ENCODE results near the gene CAB39L.

The CAB39L gene

DNA sequence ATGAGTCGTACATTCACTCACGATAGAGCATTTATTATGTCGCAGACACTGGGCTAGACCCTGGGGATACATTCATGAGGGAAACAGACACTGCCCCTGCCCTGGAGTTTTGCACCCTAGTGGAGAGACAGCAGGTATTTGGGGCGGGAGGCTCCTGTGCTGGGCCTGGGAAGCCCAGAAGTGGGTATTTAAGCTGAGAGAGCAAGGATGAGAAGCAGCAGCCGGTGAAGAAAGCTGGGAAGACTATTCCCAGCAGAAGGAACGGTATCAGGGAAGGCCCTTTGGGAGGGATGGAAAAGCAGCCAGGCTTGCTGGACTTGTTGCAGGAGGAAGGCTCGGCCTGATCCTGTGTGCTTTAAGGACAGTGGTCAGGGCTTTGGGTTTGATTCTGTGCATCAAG lies 141.6 kb downstream of the CAB39L start:
- H3K9me3 ChIP-seq, result no peaks in the 10 kb centered on the region
- no peak overlapping the region for H3K4me3 ChIP-seq (ENCODE audit: low read depth in 1 of 2, low read length in 1 of 2)
- peaks cover 21% of the 10 kb centered on the region for H3K36me3 ChIP-seq
- H3K27me3 ChIP-seq, result no peaks in the 10 kb centered on the region
- H3K4me1 ChIP-seq (ENCODE audit: control insufficient read depth in 1 of 2, insufficient read depth in 1 of 2, low read depth in 1 of 2, low read length in 1 of 2), result peaks cover 6 to 8% of the 10 kb centered on the region in 2 experiments
- no peak overlapping the region for H3K27ac ChIP-seq
- TF ChIP-seq, protein P1, sequence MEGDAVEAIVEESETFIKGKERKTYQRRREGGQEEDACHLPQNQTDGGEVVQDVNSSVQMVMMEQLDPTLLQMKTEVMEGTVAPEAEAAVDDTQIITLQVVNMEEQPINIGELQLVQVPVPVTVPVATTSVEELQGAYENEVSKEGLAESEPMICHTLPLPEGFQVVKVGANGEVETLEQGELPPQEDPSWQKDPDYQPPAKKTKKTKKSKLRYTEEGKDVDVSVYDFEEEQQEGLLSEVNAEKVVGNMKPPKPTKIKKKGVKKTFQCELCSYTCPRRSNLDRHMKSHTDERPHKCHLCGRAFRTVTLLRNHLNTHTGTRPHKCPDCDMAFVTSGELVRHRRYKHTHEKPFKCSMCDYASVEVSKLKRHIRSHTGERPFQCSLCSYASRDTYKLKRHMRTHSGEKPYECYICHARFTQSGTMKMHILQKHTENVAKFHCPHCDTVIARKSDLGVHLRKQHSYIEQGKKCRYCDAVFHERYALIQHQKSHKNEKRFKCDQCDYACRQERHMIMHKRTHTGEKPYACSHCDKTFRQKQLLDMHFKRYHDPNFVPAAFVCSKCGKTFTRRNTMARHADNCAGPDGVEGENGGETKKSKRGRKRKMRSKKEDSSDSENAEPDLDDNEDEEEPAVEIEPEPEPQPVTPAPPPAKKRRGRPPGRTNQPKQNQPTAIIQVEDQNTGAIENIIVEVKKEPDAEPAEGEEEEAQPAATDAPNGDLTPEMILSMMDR (IDR thresholded peaks at IDR 0.05), result no peak

DNA sequence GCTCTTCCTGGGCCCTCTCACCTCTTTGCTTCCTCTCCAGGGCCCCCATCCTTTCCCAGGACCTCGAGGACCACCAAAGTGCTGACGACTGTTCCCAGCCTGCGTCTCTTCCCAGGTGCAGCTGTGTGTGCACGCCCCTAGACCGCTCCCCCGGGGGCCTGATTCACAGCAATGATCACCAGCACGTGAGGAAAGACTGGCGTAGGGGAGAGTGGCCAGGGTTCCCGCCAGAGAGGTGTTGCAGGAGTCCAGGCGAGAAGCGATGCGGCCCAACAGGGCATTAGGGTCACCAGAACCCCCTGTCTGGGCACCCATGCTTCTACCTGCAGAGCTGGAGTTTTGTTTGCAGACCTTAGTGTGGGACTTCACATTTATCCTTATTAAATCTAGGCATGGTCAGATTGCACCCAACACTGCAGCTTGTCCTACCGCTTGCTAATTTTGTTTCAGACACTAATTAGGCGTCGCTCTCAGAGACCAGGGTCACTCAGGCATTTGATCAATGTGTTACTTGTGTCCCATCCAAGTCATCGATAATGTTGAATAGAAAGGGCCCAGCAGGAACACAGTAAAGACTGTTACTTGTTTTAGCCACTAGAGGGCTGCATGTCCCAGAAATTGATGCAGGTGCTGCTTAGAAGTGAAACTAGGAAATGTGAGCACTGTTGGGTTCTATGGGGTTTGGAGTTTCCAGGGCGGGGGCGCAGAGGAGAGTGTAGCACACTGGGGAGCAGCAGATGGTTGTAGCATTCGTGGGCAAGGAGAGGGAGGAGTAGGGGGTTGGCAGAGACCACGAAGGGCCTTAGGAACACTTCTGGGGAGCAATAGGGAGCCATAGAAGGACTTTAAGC lies 142.9 kb downstream of the CAB39L start:
- H3K4me3 ChIP-seq (ENCODE audit: low read depth in 1 of 2, low read length in 1 of 2), result peak overlapping the region in 1 of 2 experiments; percentile 35
- peaks cover 6 to 8% of the 10 kb centered on the region in 2 experiments for H3K4me1 ChIP-seq (ENCODE audit: control insufficient read depth in 1 of 2, insufficient read depth in 1 of 2, low read depth in 1 of 2, low read length in 1 of 2)
- no peaks in the 10 kb centered on the region for H3K27me3 ChIP-seq
- H3K27ac ChIP-seq, result no peak overlapping the region
- TF ChIP-seq, protein P1 (IDR thresholded peaks at IDR 0.05), result peak; percentile 80
- H3K9me3 ChIP-seq, result no peaks in the 10 kb centered on the region
- peaks cover 30% of the 10 kb centered on the region for H3K36me3 ChIP-seq

DNA sequence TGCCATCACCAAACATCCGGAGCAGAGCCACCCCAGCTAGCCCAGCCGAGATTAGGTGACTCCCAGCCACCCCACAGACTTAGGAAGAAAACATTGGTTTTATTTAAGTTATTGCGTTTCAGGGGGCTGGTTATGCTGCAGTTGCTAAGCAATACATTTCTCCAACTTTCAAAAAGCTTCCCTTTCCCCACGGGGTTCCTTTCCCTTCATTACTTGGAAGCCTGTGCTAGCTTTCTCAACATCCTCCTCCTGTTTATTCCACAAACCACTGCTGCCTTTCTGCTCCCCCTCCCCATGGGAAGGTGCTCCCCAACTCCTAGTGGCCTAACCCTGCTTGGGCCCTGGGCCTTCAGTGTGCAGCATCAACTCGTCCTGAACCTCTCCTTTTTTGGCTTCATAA lies 143.6 kb downstream of the CAB39L start:
- H3K4me3 ChIP-seq (ENCODE audit: low read depth in 1 of 2, low read length in 1 of 2), result no peak overlapping the region
- TF ChIP-seq, protein P1 (IDR thresholded peaks at IDR 0.05), result no peak
- peaks cover 6 to 8% of the 10 kb centered on the region in 2 experiments for H3K4me1 ChIP-seq (ENCODE audit: control insufficient read depth in 1 of 2, insufficient read depth in 1 of 2, low read depth in 1 of 2, low read length in 1 of 2)
- H3K27ac ChIP-seq, result no peak overlapping the region
- H3K27me3 ChIP-seq, result no peaks in the 10 kb centered on the region
- H3K9me3 ChIP-seq, result no peaks in the 10 kb centered on the region
- H3K36me3 ChIP-seq, result peaks cover 37% of the 10 kb centered on the region

DNA sequence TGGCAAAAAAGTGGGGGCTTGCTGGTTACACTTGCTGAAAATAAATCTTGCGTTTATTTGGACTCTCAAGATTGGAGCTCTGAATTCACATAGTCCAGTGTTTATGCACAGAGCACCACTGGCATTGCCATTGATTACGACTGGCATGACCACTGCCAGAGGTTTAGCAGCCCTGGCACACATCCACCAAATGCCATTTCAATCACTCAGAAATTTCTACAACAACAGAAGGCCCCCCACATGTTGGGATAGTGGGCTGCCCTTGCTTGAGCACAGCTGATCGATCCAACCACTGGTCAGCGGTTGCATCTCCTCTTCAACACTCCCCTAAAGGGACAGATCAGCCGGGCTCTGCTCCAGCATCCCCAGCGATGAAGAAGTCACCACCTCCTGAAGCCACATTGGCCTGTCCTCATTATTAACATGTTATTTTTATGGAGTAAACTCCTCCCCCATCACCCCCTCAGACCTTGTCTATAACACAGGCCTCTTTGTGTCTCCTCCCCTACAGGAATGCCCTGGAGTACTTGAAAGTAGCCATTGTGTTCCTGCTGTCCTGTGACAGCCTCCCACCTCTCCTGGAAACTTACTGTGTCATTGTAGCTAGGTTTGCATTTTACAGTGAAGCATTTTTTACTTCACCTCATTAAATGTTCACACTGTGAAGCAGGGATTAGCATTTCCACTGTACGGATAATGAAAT lies 144.8 kb downstream of the CAB39L start:
- H3K27me3 ChIP-seq, result no peaks in the 10 kb centered on the region

DNA sequence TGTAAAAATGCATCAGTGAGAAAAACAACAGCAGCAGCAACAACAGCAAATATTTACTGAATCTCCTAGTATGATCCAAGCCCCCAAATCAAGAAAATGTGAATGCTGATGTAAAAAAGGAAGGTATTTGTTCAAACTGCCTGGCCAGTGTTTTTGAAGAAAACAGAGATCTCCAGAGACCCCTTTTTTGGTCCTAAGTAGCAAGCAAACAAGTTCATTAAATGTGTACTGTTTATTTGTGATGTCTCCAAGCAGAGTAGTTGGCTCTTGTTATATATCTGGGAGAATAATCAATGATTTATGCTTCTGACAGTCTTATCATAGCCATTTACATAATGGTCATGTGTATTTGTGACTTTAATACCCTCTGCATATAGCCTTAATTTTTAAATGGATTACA lies 145.4 kb downstream of the CAB39L start:
- Histone ChIP-seq H3K4me1 (ENCODE audit: control insufficient read depth in 1 of 2, insufficient read depth in 1 of 2, low read depth in 1 of 2, low read length in 1 of 2) (peaks cover 6 to 8% of the 10 kb centered on the region in 2 experiments), H3K36me3 (peaks cover 52% of the 10 kb centered on the region), H3K27ac (no peak overlapping the region), H3K4me3 (ENCODE audit: low read depth in 1 of 2, low read length in 1 of 2) (no peak overlapping the region), H3K27me3 (no peaks in the 10 kb centered on the region), H3K9me3 (no peaks in the 10 kb centered on the region)
- TF ChIP-seq, protein P1 (IDR thresholded peaks at IDR 0.05), result no peak

More for the DNA sequence above, 144.8 kb downstream of the CAB39L start:
- TF ChIP-seq, protein P1 (IDR thresholded peaks at IDR 0.05), result no peak
- peaks cover 6 to 8% of the 10 kb centered on the region in 2 experiments for H3K4me1 ChIP-seq (ENCODE audit: control insufficient read depth in 1 of 2, insufficient read depth in 1 of 2, low read depth in 1 of 2, low read length in 1 of 2)
- no peak overlapping the region for H3K4me3 ChIP-seq (ENCODE audit: low read depth in 1 of 2, low read length in 1 of 2)
- H3K9me3 ChIP-seq, result no peaks in the 10 kb centered on the region
- H3K36me3 ChIP-seq, result peaks cover 48% of the 10 kb centered on the region
- no peak overlapping the region for H3K27ac ChIP-seq

Measured in neutrophil (primary cell).